KOPT-K1 (cell line): ENCODE results near the gene ZNF184.

ENCODE experiments used
- H3K27ac ChIP-seq: fragments of 200-600 bp; sonication (generic); 2 replicates; pipeline ENCODE4 v1.5.1; 2016; ENCODE audit warnings: antibody characterized with exemption, mild to moderate bottlenecking, low read depth, low read length; ENCODE audit not compliant: poor library complexity, severe bottlenecking
- H3K36me3 ChIP-seq: fragments of 200-600 bp; sonication (generic); 2 replicates; pipeline ENCODE4 v1.5.1; 2017; ENCODE audit warnings: antibody characterized with exemption, mild to moderate bottlenecking, low read length, moderate library complexity; ENCODE audit not compliant: insufficient read depth
- H3K9me3 ChIP-seq: fragments of 200-600 bp; sonication (generic); 2 replicates; pipeline ENCODE4 v1.5.1; 2017; ENCODE audit warnings: antibody characterized with exemption, low read length, mild to moderate bottlenecking; ENCODE audit not compliant: insufficient read depth, poor library complexity, severe bottlenecking

Gene ZNF184

GRCh38 chr6:27414996-27415395, 57.9 kb downstream of the ZNF184 start:
- H3K27ac ChIP-seq: no peak overlapping the region
- H3K9me3 ChIP-seq: peaks cover 12% of the 10 kb centered on the region
- no peaks in the 10 kb centered on the region for H3K36me3 ChIP-seq

DNA sequence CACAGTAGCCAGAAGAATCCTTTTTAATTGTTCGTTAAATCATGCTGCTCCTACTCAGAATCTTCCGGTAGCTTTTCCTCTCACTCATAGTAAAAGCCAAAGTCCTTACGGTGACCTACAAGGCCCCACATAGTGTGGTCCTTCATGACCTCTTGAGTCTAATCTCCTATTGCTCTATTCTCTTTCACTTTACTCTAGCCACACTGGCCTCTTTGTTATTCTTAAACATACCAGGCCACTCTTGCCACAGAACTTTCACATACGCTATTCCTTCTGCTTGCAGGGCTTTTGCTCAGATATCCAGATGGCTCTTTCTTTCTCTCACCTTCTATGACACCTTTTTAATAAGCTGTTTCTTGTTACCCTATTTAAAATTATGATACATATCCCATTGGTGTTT, 58.6 kb downstream of the ZNF184 start:
- H3K27ac ChIP-seq: no peak overlapping the region

GRCh38 chr6:27407153-27407814, 65.6 kb downstream of the ZNF184 start:
- H3K36me3 ChIP-seq: no peaks in the 10 kb centered on the region; the same call in 1 of the 2 replicates
- H3K9me3 ChIP-seq: peaks cover 14% of the 10 kb centered on the region
- H3K27ac ChIP-seq: no peak overlapping the region

More for the DNA sequence above, 58.6 kb downstream of the ZNF184 start:
- peaks cover 12% of the 10 kb centered on the region for H3K9me3 ChIP-seq
- no peaks in the 10 kb centered on the region for H3K36me3 ChIP-seq

- Histone ChIP-seq H3K9me3 (peaks cover 26% of the 10 kb centered on the region), H3K27ac (no peak overlapping the region), H3K36me3 (peaks cover 1% of the 10 kb centered on the region; the same call in 1 of the 2 replicates)
These were observed 66.8 kb downstream of the ZNF184 start for GRCh38 chr6:27406085-27406484.

GRCh38 chr6:27400877-27401642, 71.8 kb downstream of the ZNF184 start:
- Histone ChIP-seq H3K27ac (no peak overlapping the region), H3K9me3 (peaks cover 54% of the 10 kb centered on the region), H3K36me3 (peaks cover 49% of the 10 kb centered on the region)
